Calu3 (cell line): ENCODE results near the gene ARHGAP5. TPM values are rescaled to one million over a fixed set of nuclear protein-coding genes. Genes with fewer than 3 reads are reported as not detected.

ENCODE experiments used
- Bru-seq: library from RNA; stranded (reverse); fragments of 400-500 nt; gene quantifications from one replicate; lab custom pipeline; 2021; lab: Mats Ljungman, UMichigan
- BruChase-seq, 2 experiments: library from RNA; stranded (reverse); fragments of 400-500 nt; gene quantifications; one replicate each; lab custom pipeline; 2021; lab: Mats Ljungman, UMichigan
- BruUV-seq: library from RNA; stranded (reverse); fragments of 400-500 nt; replicated peaks from 2 replicates; lab custom pipeline; 2021; lab: Mats Ljungman, UMichigan
- CTCF ChIA-PET: fragments of 300-600 bp; sonication (Branson Sonifier 250); formaldehyde crosslinking; loops from one replicate; lab custom pipeline; 2022; ENCODE audit warnings: antibody characterized with exemption; lab: Charles Lee
- DNase-seq: peaks from one replicate; pipeline ENCODE4 v3.0.0; 2022
- H3K27ac Mint-ChIP-seq: one replicate; pipeline ENCODE4 v1.8.0; 2022; ENCODE audit warnings: mixed read lengths; ENCODE audit not compliant: unreplicated experiment
- H3K27me3 Mint-ChIP-seq: one replicate; pipeline ENCODE4 v1.8.0; 2022; ENCODE audit warnings: mixed read lengths; ENCODE audit not compliant: unreplicated experiment
- H3K36me3 Mint-ChIP-seq: one replicate; pipeline ENCODE4 v1.8.0; 2022; ENCODE audit warnings: mild to moderate bottlenecking, moderate library complexity, mixed read lengths; ENCODE audit not compliant: insufficient read depth, unreplicated experiment
- H3K4me1 Mint-ChIP-seq: one replicate; pipeline ENCODE4 v1.8.0; 2022; ENCODE audit warnings: mild to moderate bottlenecking, low read depth, mixed read lengths; ENCODE audit not compliant: unreplicated experiment
- H3K4me3 Mint-ChIP-seq: one replicate; pipeline ENCODE4 v1.8.0; 2022; ENCODE audit warnings: mild to moderate bottlenecking, low read depth, moderate library complexity, mixed read lengths; ENCODE audit not compliant: unreplicated experiment
- H3K9me3 Mint-ChIP-seq: one replicate; pipeline ENCODE4 v1.8.0; 2022; ENCODE audit warnings: low read depth, mixed read lengths; ENCODE audit not compliant: unreplicated experiment
- CTCF ChIP-seq: fragments of 200-600 bp; IDR thresholded peaks from one replicate; pipeline ENCODE4 v1.8.0; 2022; ENCODE audit warnings: antibody characterized with exemption; ENCODE audit not compliant: unreplicated experiment
- intact Hi-C: fragments of 100-400 bp; cut with micrococcal nuclease; formaldehyde crosslinking; loops from one replicate; pipeline ENCODE4 v1.10.0; 2022; ENCODE audit not compliant: unreplicated experiment
- long read RNA-seq: library from polyadenylated mRNA; stranded (forward); transcript quantifications from one replicate; pipeline ENCODE4 v2.0.0, GENCODE V29; 2022
- total RNA-seq: library from RNA; stranded (reverse); gene quantifications from 2 replicates; pipeline ENCODE4 v1.2.3, GENCODE V29; 2022

ARHGAP5 gene, protein sequence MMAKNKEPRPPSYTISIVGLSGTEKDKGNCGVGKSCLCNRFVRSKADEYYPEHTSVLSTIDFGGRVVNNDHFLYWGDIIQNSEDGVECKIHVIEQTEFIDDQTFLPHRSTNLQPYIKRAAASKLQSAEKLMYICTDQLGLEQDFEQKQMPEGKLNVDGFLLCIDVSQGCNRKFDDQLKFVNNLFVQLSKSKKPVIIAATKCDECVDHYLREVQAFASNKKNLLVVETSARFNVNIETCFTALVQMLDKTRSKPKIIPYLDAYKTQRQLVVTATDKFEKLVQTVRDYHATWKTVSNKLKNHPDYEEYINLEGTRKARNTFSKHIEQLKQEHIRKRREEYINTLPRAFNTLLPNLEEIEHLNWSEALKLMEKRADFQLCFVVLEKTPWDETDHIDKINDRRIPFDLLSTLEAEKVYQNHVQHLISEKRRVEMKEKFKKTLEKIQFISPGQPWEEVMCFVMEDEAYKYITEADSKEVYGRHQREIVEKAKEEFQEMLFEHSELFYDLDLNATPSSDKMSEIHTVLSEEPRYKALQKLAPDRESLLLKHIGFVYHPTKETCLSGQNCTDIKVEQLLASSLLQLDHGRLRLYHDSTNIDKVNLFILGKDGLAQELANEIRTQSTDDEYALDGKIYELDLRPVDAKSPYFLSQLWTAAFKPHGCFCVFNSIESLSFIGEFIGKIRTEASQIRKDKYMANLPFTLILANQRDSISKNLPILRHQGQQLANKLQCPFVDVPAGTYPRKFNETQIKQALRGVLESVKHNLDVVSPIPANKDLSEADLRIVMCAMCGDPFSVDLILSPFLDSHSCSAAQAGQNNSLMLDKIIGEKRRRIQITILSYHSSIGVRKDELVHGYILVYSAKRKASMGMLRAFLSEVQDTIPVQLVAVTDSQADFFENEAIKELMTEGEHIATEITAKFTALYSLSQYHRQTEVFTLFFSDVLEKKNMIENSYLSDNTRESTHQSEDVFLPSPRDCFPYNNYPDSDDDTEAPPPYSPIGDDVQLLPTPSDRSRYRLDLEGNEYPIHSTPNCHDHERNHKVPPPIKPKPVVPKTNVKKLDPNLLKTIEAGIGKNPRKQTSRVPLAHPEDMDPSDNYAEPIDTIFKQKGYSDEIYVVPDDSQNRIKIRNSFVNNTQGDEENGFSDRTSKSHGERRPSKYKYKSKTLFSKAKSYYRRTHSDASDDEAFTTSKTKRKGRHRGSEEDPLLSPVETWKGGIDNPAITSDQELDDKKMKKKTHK (N-terminal part only)
- total RNA-seq (113 and 132 TPM in 2 replicates), Bru-seq, nascent RNA (percentile 96 among the genes with signal in this experiment), BruChase-seq, experiment 1, labeled RNA remaining after a 6-hour chase (percentile 97 among the genes with signal in this experiment), BruChase-seq, experiment 2, labeled RNA remaining after a 2-hour chase (percentile 96 among the genes with signal in this experiment)
- long read RNA-seq, full-length matches to known transcripts, result 8 of 23 reads
- long read RNA-seq, partial matches to known transcripts, result 3 of 23 reads
- long read RNA-seq, other reads (novel, unspliced or antisense), result 12 of 23 reads

- CTCF ChIA-PET, result interaction anchor here (0.6 to 1.7 kb wide), 7 partner anchors 11 to 1952 kb away, joined by 3 to 7 read pairs (median 4); no protein-coding TSS in a partner anchor
- no peak for TF ChIP-seq CTCF
These were observed at the start of gene ARHGAP5 for GRCh38 chr14:32077081-32078022. ARHGAP5 (plus strand) TSS chr14:32077304; CDS start chr14:32090670, 13,366 bp downstream.

GRCh38 chr14:32028599-32028998 is 48.5 kb upstream of the ARHGAP5 start:
- H3K36me3 Mint-ChIP-seq, result peaks cover 5% of the 10 kb centered on the region
- peaks cover 26% of the 10 kb centered on the region for H3K4me1 Mint-ChIP-seq
- CTCF ChIA-PET, result interaction anchor here (0.6 to 1.3 kb wide), 3 partner anchors 12 to 18 kb away, joined by 3 read pairs; no protein-coding TSS in a partner anchor
- DNase-seq, result peak; percentile 45
- BruUV-seq, result no TSS peak
- H3K9me3 Mint-ChIP-seq, result no peaks in the 10 kb centered on the region
- TF ChIP-seq CTCF, result no peak
- intact Hi-C loops, result loop anchor here (5.0 kb wide), 2 partner anchors 49 to 91 kb away; partner anchors contain the start of gene ARHGAP5
- H3K27ac Mint-ChIP-seq, result peak overlapping the region; percentile 36
- no peaks in the 10 kb centered on the region for H3K27me3 Mint-ChIP-seq
- no peak overlapping the region for H3K4me3 Mint-ChIP-seq

More at GRCh38 chr14:32077081-32078022, at the start of gene ARHGAP5:
- Mint-ChIP-seq H3K27me3 (no peaks in the 10 kb centered on the region), H3K36me3 (peaks cover 49% of the 10 kb centered on the region), H3K4me1 (peaks cover 25% of the 10 kb centered on the region), H3K27ac (peak within 1 kb of the TSS; percentile 86), H3K9me3 (no peaks in the 10 kb centered on the region), H3K4me3 (peak within 1 kb of the TSS; percentile 84)
- intact Hi-C loops, result loop anchor here (5.0 to 10.0 kb wide), 4 partner anchors 50 to 573 kb away; no protein-coding TSS in a partner anchor
- peak; percentile 56 for DNase-seq
- BruUV-seq, result no TSS peak

GRCh38 chr14:32033543-32033942 is 43.6 kb upstream of the ARHGAP5 start:
- no peak for TF ChIP-seq CTCF
- CTCF ChIA-PET, result no interaction called here
- H3K27me3 Mint-ChIP-seq, result no peaks in the 10 kb centered on the region
- no peaks in the 10 kb centered on the region for H3K4me1 Mint-ChIP-seq
- H3K9me3 Mint-ChIP-seq, result no peaks in the 10 kb centered on the region
- intact Hi-C loops, result no loop called here
- no peaks in the 10 kb centered on the region for H3K36me3 Mint-ChIP-seq
- no peak for DNase-seq
- H3K4me3 Mint-ChIP-seq, result no peak overlapping the region
- no TSS peak for BruUV-seq
- no peak overlapping the region for H3K27ac Mint-ChIP-seq
